ENCODE data around the gene KCTD16. TPM values are rescaled to one million over a fixed set of nuclear protein-coding genes. Genes with fewer than 3 reads are reported as not detected.

The KCTD16 gene
- 1 to 10 TPM in 1 of 4 donors, under 1 TPM in 2, not detected in 1; 0.12 to 2.4 (median 0.26) TPM for total RNA-seq

- Histone ChIP-seq H3K36me3 (no peaks in the 10 kb centered on the region), H3K4me3 (peak within 1 kb of the TSS; percentile 88 to 90), H3K9me3 (no peaks in the 10 kb centered on the region), H3K27ac (peak within 1 kb of the TSS; percentile 78 to 79), H3K4me1 (peaks cover 3 to 6% of the 10 kb centered on the region in 2 donors), H3K27me3 (no peaks in the 10 kb centered on the region)
- peak; percentile 94 to 95 for DNase-seq
- TF ChIP-seq POLR2A (IDR thresholded peaks at IDR 0.05) (peak; percentile 5 to 50), CTCF (IDR thresholded peaks at IDR 0.05) (peak in 2 of 4 experiments; percentile 7 to 20)
- intact Hi-C loops (cut with DNase I; ENCODE audit: low total_unique reads), result no loop called here
These were observed at the start of gene KCTD16, which contains the start of gene YIPF5 for GRCh38 chr5:144170276-144171024. Gene KCTD16 (plus strand): TSS chr5:144170873. Gene YIPF5 (minus strand): TSS chr5:144170659. CDS start chr5:144169955, 704 bp downstream.

- H3K27ac ChIP-seq, result no peak overlapping the region
- H3K36me3 ChIP-seq, result no peaks in the 10 kb centered on the region
- H3K27me3 ChIP-seq, result no peaks in the 10 kb centered on the region
- no peaks in the 10 kb centered on the region for H3K4me1 ChIP-seq
- no peaks in the 10 kb centered on the region for H3K9me3 ChIP-seq
- intact Hi-C loops (cut with DNase I; ENCODE audit: low total_unique reads), result no loop called here
- no peak for DNase-seq
- TF ChIP-seq POLR2A (IDR thresholded peaks at IDR 0.05) (no peak), CTCF (IDR thresholded peaks at IDR 0.05) (no peak)
- no peak overlapping the region for H3K4me3 ChIP-seq
These were observed 49.1 kb upstream of the KCTD16 start for GRCh38 chr5:144121577-144121976.

- no peak overlapping the region for H3K4me3 ChIP-seq
- no peaks in the 10 kb centered on the region for H3K9me3 ChIP-seq
- no peaks in the 10 kb centered on the region for H3K27me3 ChIP-seq
- intact Hi-C loops (cut with DNase I; ENCODE audit: low total_unique reads), result no loop called here
- TF ChIP-seq CTCF (IDR thresholded peaks at IDR 0.05), result no peak
- TF ChIP-seq POLR2A (IDR thresholded peaks at IDR 0.05), result no peak
- H3K4me1 ChIP-seq, result no peaks in the 10 kb centered on the region
- DNase-seq, result no peak
- H3K27ac ChIP-seq, result no peak overlapping the region
- H3K36me3 ChIP-seq, result no peaks in the 10 kb centered on the region
These were observed 48.6 kb upstream of the KCTD16 start for GRCh38 chr5:144122081-144122480.

- TF ChIP-seq CTCF (IDR thresholded peaks at IDR 0.05) (no peak), POLR2A (IDR thresholded peaks at IDR 0.05) (no peak)
- H3K4me3 ChIP-seq, result no peak overlapping the region
- no peaks in the 10 kb centered on the region for H3K36me3 ChIP-seq
- no peak for DNase-seq
- intact Hi-C loops (cut with DNase I; ENCODE audit: low total_unique reads), result no loop called here
- no peak overlapping the region for H3K27ac ChIP-seq
- no peaks in the 10 kb centered on the region for H3K9me3 ChIP-seq
- H3K27me3 ChIP-seq, result no peaks in the 10 kb centered on the region
- H3K4me1 ChIP-seq, result no peaks in the 10 kb centered on the region
These were observed 48.0 kb upstream of the KCTD16 start for GRCh38 chr5:144122641-144123040.

- Histone ChIP-seq H3K4me1 (no peaks in the 10 kb centered on the region), H3K9me3 (no peaks in the 10 kb centered on the region), H3K27ac (no peak overlapping the region), H3K4me3 (no peak overlapping the region), H3K27me3 (no peaks in the 10 kb centered on the region), H3K36me3 (no peaks in the 10 kb centered on the region)
- DNase-seq, result no peak
- no peak for TF ChIP-seq CTCF (IDR thresholded peaks at IDR 0.05)
- TF ChIP-seq POLR2A (IDR thresholded peaks at IDR 0.05), result no peak
- intact Hi-C loops (cut with DNase I; ENCODE audit: low total_unique reads), result no loop called here
These were observed 45.4 kb upstream of the KCTD16 start for GRCh38 chr5:144125163-144125726.

All from uterus (tissue), 4 donors.